Muscle layer of duodenum (tissue), 2 donors: ENCODE measurements around the gene TCP10L.
"Not testable (repeated sequence)": the region's sequence is repeated elsewhere in the genome, so short reads cannot be mapped to it uniquely, and the experiment has no call there.

Experiments
- H3K27ac ChIP-seq: one replicate; pipeline ENCODE4 v1.7.0; 2013; ENCODE audit warnings: mild to moderate bottlenecking, low read length
- H3K27me3 ChIP-seq: one replicate; pipeline ENCODE4 v1.7.0; 2013; ENCODE audit warnings: low read depth, mild to moderate bottlenecking, control low read depth, low read length
- H3K36me3 ChIP-seq, 2 donors: one replicate each; pipeline ENCODE4 v1.7.0; 2013; ENCODE audit warnings: low read length in 2 of 2, control low read depth in 1 of 2, mild to moderate bottlenecking in 1 of 2; ENCODE audit not compliant: insufficient read depth in 2 of 2, control insufficient read depth in 1 of 2
- H3K4me1 ChIP-seq, 2 donors: one replicate each; pipeline ENCODE4 v1.7.0; 2013; ENCODE audit warnings: low read length in 2 of 2, mild to moderate bottlenecking in 2 of 2, control low read depth in 1 of 2, moderate library complexity in 1 of 2; ENCODE audit not compliant: insufficient read depth in 2 of 2, control insufficient read depth in 1 of 2
- H3K4me3 ChIP-seq, 2 donors: one replicate each; pipeline ENCODE4 v1.7.0; 2013; ENCODE audit warnings: low read length in 2 of 2, low read depth in 1 of 2, mild to moderate bottlenecking in 1 of 2
- H3K9me3 ChIP-seq, 2 donors: one replicate each; pipeline ENCODE4 v1.7.0; 2013; ENCODE audit warnings: low read length in 2 of 2, control low read depth in 1 of 2, mild to moderate bottlenecking in 1 of 2; ENCODE audit not compliant: control insufficient read depth in 1 of 2
- donor health status: healthy.

Gene TCP10L

DNA sequence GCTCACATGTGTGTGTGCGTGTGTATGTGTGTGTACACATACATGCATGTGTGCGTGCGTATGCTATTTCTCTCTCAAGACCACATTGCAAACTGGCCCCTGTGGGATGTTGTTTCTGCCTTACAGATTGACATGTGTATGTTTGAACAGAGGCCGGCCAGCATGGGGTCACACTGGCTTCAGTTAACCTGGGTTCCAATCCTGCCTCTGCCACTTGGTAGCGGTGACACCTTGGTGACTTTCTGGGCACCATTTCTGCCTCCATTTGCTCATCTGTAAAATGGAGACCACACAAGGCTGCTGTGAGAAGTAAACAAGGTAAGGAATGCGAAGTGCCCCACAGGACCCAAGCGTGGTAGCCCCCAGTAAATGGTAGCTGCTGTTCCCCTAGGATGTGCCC, 51.7 kb downstream of the TCP10L start:
- no peaks in the 10 kb centered on the region for H3K27me3 ChIP-seq
- H3K4me3 ChIP-seq: no peak overlapping the region
- H3K36me3 ChIP-seq: no peaks in the 10 kb centered on the region
- no peaks in the 10 kb centered on the region for H3K9me3 ChIP-seq
- no peak overlapping the region for H3K27ac ChIP-seq
- no peaks in the 10 kb centered on the region for H3K4me1 ChIP-seq

DNA sequence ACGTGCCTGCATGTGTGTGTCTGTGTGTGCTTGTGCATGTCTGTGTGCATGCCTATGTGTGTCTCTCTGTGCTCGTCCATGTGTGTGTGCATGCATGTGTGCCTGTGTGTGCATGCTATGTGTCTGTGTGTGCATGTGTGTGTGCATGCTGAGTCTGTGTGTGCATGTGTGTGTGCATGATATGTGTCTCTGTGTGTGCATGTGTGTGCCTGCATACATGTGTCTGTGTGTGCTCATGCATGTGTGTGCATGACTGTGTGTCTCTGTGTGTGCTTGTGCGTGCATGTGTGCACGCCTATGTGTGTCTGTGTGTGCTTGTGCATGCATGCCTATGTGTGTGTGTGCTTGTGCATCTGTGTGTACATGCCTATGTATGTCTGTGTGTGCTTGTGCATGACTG, 52.3 kb downstream of the TCP10L start:
- H3K9me3 ChIP-seq: no peaks in the 10 kb centered on the region
- H3K36me3 ChIP-seq: no peaks in the 10 kb centered on the region

DNA sequence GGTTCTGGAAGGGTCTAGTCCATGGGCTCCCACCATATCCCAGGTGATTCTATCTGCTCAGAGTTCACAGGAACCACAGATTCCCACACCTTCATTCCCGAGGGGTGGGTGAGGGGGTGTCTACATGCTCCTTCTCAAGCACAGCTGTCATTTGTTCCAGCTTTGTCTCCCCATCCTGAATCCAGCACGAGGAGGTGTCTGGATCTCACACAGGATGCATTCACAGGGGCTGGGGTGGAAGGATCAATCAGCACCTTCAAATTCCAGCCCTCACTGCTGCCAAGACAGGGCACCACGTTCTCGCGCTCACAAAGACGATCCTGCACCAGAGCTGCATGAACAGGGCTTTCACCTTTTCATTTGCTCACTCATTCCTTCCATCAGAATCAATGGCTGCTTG, 52.7 kb downstream of the TCP10L start:
- H3K27ac ChIP-seq: no peak overlapping the region

More for the DNA sequence above, 52.3 kb downstream of the TCP10L start:
- Histone ChIP-seq H3K27me3 (no peaks in the 10 kb centered on the region), H3K27ac (no peak overlapping the region), H3K4me1 (no peaks in the 10 kb centered on the region), H3K4me3 (no peak overlapping the region)

DNA sequence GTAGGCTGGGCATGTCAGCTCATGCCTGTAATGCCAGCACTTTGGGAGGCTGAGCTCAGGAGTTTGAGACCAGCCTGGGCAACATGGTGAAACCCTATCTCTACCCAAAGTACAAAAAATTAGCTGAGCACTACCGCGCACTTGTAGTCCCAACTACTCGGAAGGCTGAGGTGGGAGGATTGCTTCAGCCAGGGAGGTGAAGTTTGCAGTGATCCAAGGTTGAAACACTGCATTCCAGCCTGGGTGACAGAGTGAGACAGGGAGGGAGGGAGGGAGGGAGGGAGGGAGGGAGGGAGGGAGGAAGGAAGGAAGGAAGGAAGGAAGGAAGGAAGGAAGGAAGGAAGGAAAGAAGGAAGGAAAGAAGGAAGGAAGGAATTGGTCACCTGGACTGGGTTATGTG, 53.8 kb downstream of the TCP10L start:
- H3K4me1 ChIP-seq, H3K9me3 ChIP-seq, H3K27ac ChIP-seq, H3K4me3 ChIP-seq, H3K36me3 ChIP-seq, H3K27me3 ChIP-seq: not testable (repeated sequence)

More for the DNA sequence above, 52.7 kb downstream of the TCP10L start:
- H3K36me3 ChIP-seq: no peaks in the 10 kb centered on the region
- no peaks in the 10 kb centered on the region for H3K4me1 ChIP-seq
- no peak overlapping the region for H3K4me3 ChIP-seq
- H3K9me3 ChIP-seq: no peaks in the 10 kb centered on the region
- no peaks in the 10 kb centered on the region for H3K27me3 ChIP-seq

DNA sequence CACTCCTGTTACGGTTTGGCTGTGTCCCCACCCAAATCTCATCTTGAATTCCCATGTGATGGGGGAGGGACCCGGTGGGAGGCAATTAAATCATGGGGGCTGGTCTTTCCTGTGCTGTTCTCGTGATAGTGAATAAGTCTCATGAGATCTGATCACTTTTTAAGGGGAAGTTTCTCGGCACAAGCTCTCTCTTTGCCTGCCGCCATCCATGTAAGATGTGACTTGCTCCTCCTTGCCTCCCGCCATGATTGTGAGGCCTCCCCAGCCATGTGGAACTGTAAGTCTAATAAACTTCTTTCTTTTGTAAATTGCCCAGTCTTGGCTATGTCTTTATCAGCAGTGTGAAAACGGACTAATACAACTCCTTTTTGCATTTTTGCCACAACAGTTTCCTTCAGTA, 54.5 kb downstream of the TCP10L start:
- not testable (repeated sequence) for H3K27ac ChIP-seq, H3K4me1 ChIP-seq, H3K4me3 ChIP-seq, H3K9me3 ChIP-seq, H3K27me3 ChIP-seq, H3K36me3 ChIP-seq

DNA sequence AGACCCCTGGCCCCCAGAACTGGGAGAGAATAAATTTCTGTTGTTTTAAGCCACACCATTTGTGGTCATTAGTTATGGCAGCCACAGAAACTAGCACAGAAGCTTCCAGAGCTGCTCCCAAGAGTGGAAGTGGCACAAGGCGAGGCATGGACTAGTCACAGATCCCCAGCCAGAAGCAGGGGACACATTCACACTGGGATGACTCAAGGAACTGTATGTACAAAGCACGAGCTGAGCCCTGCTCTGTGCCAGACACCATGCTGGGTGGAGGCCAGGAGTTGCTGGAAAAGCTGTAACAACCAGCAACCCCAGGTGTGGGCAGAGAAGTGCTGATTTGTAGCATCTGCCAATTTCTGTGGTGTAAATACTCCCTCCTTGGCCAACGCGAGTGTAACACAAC, 55.6 kb downstream of the TCP10L start:
- no peak overlapping the region for H3K27ac ChIP-seq
- H3K36me3 ChIP-seq: no peaks in the 10 kb centered on the region
- H3K9me3 ChIP-seq: no peaks in the 10 kb centered on the region
- no peak overlapping the region for H3K4me3 ChIP-seq
- H3K4me1 ChIP-seq: no peaks in the 10 kb centered on the region
- no peaks in the 10 kb centered on the region for H3K27me3 ChIP-seq

DNA sequence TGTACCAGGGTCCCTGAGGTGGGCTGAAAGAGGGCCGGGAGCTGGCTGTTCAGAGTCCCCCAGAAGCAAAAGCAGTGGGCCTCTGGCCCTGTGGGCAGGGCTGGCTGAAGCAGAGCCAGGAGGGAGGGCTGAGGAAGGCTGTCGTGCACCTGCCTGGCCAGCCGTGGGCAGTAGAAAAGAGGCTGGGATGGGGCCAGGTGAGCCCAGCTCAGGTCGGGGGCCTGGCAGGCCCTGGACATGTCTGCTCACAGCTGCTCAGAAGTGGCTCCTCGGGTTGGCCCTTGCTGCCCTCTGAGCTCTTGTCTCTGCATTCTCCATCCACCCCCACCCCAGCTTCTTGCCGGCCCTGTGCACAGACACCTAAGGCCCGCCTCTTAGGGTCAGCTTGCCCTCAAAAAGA, 60.0 kb downstream of the TCP10L start:
- Histone ChIP-seq H3K4me3 (no peak overlapping the region), H3K27me3 (no peaks in the 10 kb centered on the region), H3K36me3 (no peaks in the 10 kb centered on the region), H3K9me3 (no peaks in the 10 kb centered on the region), H3K27ac (no peak overlapping the region), H3K4me1 (peaks cover 0 to 9% of the 10 kb centered on the region in 2 donors)

DNA sequence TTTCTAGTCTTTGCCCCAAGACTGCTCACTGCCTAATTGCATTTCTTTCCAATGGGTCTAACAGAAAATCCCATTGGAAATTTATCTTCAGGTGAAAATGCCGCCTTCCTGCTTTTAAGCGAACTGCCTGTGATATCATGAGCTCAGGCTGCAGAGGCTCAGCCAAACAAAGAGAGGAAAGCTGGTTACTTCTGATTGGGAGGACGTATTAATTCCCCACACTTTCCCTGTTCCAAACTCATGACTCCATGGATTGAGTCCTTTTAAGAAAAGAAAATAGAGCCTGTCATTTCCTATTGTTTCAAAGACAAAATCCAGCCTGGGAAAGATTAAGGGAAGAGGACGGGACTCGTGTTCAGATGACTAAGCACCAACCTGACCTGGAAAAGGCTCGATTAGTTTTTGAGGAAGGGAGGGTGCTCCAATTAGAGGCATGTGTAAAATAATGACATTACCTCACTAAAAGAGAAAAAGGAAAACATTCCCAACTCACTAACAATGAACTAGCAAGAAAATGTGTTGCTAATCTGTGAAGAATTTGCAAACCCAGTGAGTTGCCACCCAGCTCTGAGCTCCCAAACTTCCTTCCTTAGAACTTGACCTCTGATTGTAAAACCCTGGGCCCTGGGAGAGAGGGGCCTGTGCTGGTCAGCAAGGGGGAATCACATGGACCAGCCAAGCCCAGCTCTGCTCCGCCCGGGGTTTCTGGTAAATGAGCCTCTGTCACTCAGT, 61.2 kb downstream of the TCP10L start:
- H3K27me3 ChIP-seq: no peaks in the 10 kb centered on the region
- no peaks in the 10 kb centered on the region for H3K36me3 ChIP-seq
- no peak overlapping the region for H3K4me3 ChIP-seq
- no peak overlapping the region for H3K27ac ChIP-seq
- H3K9me3 ChIP-seq: no peaks in the 10 kb centered on the region
- peaks cover 0 to 9% of the 10 kb centered on the region in 2 donors for H3K4me1 ChIP-seq
